ENCODE measurements around the gene RDX. TPM values are rescaled to one million over a fixed set of nuclear protein-coding genes. Genes with fewer than 3 reads are reported as not detected.

RDX gene
- total RNA-seq, 4 donors from 2014 or later = 8.3 to 113 (median 13.7) TPM

GRCh38 chr11:110337570-110338193 is 41.3 kb upstream of the RDX start:
- Histone ChIP-seq H3K27ac (no peak overlapping the region), H3K27me3 (no peaks in the 10 kb centered on the region), H3K36me3 (no peaks in the 10 kb centered on the region), H3K4me3 (no peak overlapping the region), H3K9me3 (no peaks in the 10 kb centered on the region), H3K4me1 (no peaks in the 10 kb centered on the region)
- DNase-seq = no peak
- TF ChIP-seq CTCF (IDR thresholded peaks at IDR 0.05) (no peak), POLR2A (IDR thresholded peaks at IDR 0.05) (no peak)

GRCh38 chr11:110336054-110336453 is 39.6 kb upstream of the RDX start:
- Histone ChIP-seq H3K27ac (no peak overlapping the region), H3K36me3 (no peaks in the 10 kb centered on the region), H3K27me3 (no peaks in the 10 kb centered on the region), H3K9me3 (no peaks in the 10 kb centered on the region), H3K4me1 (no peaks in the 10 kb centered on the region), H3K4me3 (no peak overlapping the region)
- no peak for DNase-seq
- TF ChIP-seq CTCF (IDR thresholded peaks at IDR 0.05) = no peak
- TF ChIP-seq POLR2A (IDR thresholded peaks at IDR 0.05) = no peak

- H3K4me1 ChIP-seq = no peaks in the 10 kb centered on the region
- H3K27me3 ChIP-seq = no peaks in the 10 kb centered on the region
- H3K36me3 ChIP-seq = no peaks in the 10 kb centered on the region
- TF ChIP-seq POLR2A (IDR thresholded peaks at IDR 0.05) (no peak), CTCF (IDR thresholded peaks at IDR 0.05) (no peak)
- no peak overlapping the region for H3K4me3 ChIP-seq
- no peaks in the 10 kb centered on the region for H3K9me3 ChIP-seq
- DNase-seq = no peak
- no peak overlapping the region for H3K27ac ChIP-seq
These were observed 38.9 kb upstream of the RDX start for GRCh38 chr11:110335358-110335757.

GRCh38 chr11:110331626-110332025 is 35.2 kb upstream of the RDX start:
- Histone ChIP-seq H3K9me3 (no peaks in the 10 kb centered on the region), H3K4me3 (no peak overlapping the region), H3K4me1 (peaks cover 0 to 4% (median 0%) of the 10 kb centered on the region in 4 donors), H3K27me3 (no peaks in the 10 kb centered on the region), H3K27ac (no peak overlapping the region), H3K36me3 (no peaks in the 10 kb centered on the region)
- DNase-seq = no peak
- no peak for TF ChIP-seq CTCF (IDR thresholded peaks at IDR 0.05)
- TF ChIP-seq POLR2A (IDR thresholded peaks at IDR 0.05) = no peak

GRCh38 chr11:110329445-110329844 is 33.0 kb upstream of the RDX start:
- peaks cover 0 to 4% (median 0%) of the 10 kb centered on the region in 4 donors for H3K4me1 ChIP-seq
- no peak overlapping the region for H3K4me3 ChIP-seq
- TF ChIP-seq CTCF (IDR thresholded peaks at IDR 0.05) = no peak
- TF ChIP-seq POLR2A (IDR thresholded peaks at IDR 0.05) = no peak
- no peaks in the 10 kb centered on the region for H3K27me3 ChIP-seq
- no peaks in the 10 kb centered on the region for H3K36me3 ChIP-seq
- no peaks in the 10 kb centered on the region for H3K9me3 ChIP-seq
- no peak for DNase-seq
- H3K27ac ChIP-seq = no peak overlapping the region

- Histone ChIP-seq H3K4me3 (no peak overlapping the region), H3K4me1 (peaks cover 0 to 4% (median 0%) of the 10 kb centered on the region in 4 donors), H3K27me3 (no peaks in the 10 kb centered on the region), H3K27ac (no peak overlapping the region), H3K36me3 (no peaks in the 10 kb centered on the region), H3K9me3 (no peaks in the 10 kb centered on the region)
- no peak for TF ChIP-seq POLR2A (IDR thresholded peaks at IDR 0.05)
- no peak for TF ChIP-seq CTCF (IDR thresholded peaks at IDR 0.05)
- DNase-seq = no peak
These were observed 31.1 kb upstream of the RDX start for GRCh38 chr11:110327508-110327907.
